GM18870 (cell line): Measurements from ENCODE around the gene GOLGA7B.

Experiments used
- ATAC-seq: cut with Tn5 transposase; IDR thresholded peaks from one replicate; pipeline ENCODE4 v1.9.1; 2021; ENCODE audit warnings: moderate library complexity; ENCODE audit not compliant: unreplicated experiment

GOLGA7B gene

GRCh38 chr10:97892506-97892905 lies 42.9 kb downstream of the GOLGA7B start:
- no peak for ATAC-seq

- no peak for ATAC-seq
These were observed 43.3 kb downstream of the GOLGA7B start for GRCh38 chr10:97892939-97893338.

GRCh38 chr10:97894092-97894491 lies 44.4 kb downstream of the GOLGA7B start:
- ATAC-seq, result no peak

- ATAC-seq, result no peak
These were observed 45.4 kb downstream of the GOLGA7B start for GRCh38 chr10:97895084-97895483.

GRCh38 chr10:97895915-97896314 lies 46.3 kb downstream of the GOLGA7B start:
- no peak for ATAC-seq

GRCh38 chr10:97896756-97897358 lies 47.2 kb downstream of the GOLGA7B start:
- no peak for ATAC-seq

GRCh38 chr10:97898429-97898828 lies 48.8 kb downstream of the GOLGA7B start:
- no peak for ATAC-seq

- no peak for ATAC-seq
These were observed 51.7 kb downstream of the GOLGA7B start for GRCh38 chr10:97901381-97901780.

GRCh38 chr10:97903128-97904017 lies 53.7 kb downstream of the GOLGA7B start:
- no peak for ATAC-seq

- ATAC-seq, result no peak
These were observed 54.4 kb downstream of the GOLGA7B start for GRCh38 chr10:97904018-97904381.

GRCh38 chr10:97904576-97904975 lies 54.9 kb downstream of the GOLGA7B start:
- no peak for ATAC-seq

GRCh38 chr10:97905276-97905675 lies 55.6 kb downstream of the GOLGA7B start:
- no peak for ATAC-seq

- ATAC-seq, result no peak
These were observed 57.6 kb downstream of the GOLGA7B start for GRCh38 chr10:97907211-97907610.

- ATAC-seq, result no peak
These were observed 58.2 kb downstream of the GOLGA7B start for GRCh38 chr10:97907830-97908229.

GRCh38 chr10:97910661-97911060 lies 61.0 kb downstream of the GOLGA7B start:
- no peak for ATAC-seq

GRCh38 chr10:97911217-97911616 lies 61.6 kb downstream of the GOLGA7B start:
- no peak for ATAC-seq

- ATAC-seq, result no peak
These were observed 63.5 kb downstream of the GOLGA7B start for GRCh38 chr10:97913193-97913592.

- no peak for ATAC-seq
These were observed 64.0 kb downstream of the GOLGA7B start for GRCh38 chr10:97913614-97914013.

- no peak for ATAC-seq
These were observed 64.7 kb downstream of the GOLGA7B start for GRCh38 chr10:97914171-97914836.

- ATAC-seq, result no peak
These were observed 65.2 kb downstream of the GOLGA7B start for GRCh38 chr10:97914837-97915211.

- no peak for ATAC-seq
These were observed 65.9 kb downstream of the GOLGA7B start for GRCh38 chr10:97915346-97916131.
